ENCODE data around the gene RIMBP2.
"Not testable (repeated sequence)": the region's sequence is repeated elsewhere in the genome, so short reads cannot be mapped to it uniquely, and the experiment has no call there.

Gene RIMBP2

DNA sequence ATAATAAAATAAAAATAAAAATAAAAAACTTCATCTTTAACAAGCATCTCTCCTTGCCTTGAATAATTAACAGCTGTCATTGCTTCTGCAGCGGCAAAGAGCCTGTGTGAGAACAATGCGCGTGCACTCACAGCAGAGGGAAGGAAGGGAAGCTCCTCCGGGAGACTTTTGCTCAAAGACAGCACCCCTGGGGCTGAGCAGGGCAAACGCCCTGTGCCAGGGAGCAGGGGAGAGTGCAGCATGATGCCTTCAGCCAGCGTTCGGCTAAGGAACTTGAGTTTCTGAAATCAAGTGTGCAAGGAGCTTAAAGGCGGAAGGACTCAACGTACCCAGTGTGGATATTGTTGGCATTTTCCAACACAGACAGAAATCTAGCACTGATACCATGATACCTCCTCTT, 120.5 kb downstream of the RIMBP2 start:
- no peak for DNase-seq (ENCODE audit: low read depth)

- no peak for DNase-seq (ENCODE audit: low read depth)
Measured at GRCh38 chr12:130593056-130593455, 123.0 kb downstream of the RIMBP2 start.

GRCh38 chr12:130592641-130593040, 123.5 kb downstream of the RIMBP2 start:
- no peak for DNase-seq (ENCODE audit: low read depth)

DNA sequence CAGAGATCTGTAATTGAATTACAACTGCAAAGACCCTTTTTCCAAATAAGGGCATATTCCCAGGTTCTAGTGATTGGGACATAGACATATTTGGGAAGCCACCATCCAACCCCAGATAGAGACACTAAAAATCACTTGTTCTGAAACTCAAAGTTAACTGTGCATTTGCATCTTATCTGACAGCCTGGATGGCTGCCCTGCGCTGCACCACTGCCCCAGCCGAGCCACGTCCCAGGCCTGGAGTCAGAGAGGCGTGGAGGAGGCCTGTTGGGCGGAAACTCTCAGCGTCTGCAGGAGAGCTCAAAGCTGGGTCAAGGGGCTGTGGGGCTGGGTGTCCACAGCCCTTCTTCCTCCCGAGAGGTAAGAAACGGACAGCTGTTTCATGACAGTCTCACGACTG, 124.4 kb downstream of the RIMBP2 start:
- no peak for DNase-seq (ENCODE audit: low read depth)

DNA sequence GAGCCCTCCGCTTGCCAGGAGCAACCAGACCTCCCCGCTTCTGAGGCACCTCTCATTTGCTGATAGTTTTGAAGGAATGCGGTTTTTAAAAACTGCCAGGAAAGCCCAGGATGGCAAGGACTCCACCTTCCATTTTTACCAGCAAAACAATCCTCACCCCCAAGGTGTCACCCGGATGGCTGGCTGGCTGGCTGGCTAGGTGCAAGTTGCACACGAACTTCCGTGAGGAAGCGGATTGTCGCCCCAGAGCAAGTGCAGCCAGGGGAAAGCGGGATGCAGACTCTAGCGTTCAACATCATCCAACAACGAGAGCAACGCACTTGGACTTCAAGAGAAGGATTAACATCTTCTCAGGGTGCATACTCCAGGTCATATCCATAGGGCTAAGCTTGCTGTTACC, 125.4 kb downstream of the RIMBP2 start:
- no peak for DNase-seq (ENCODE audit: low read depth)

GRCh38 chr12:130589540-130590317, 126.4 kb downstream of the RIMBP2 start:
- DNase-seq (ENCODE audit: low read depth): no peak

GRCh38 chr12:130588696-130589539, 127.2 kb downstream of the RIMBP2 start:
- no peak for DNase-seq (ENCODE audit: low read depth)

DNA sequence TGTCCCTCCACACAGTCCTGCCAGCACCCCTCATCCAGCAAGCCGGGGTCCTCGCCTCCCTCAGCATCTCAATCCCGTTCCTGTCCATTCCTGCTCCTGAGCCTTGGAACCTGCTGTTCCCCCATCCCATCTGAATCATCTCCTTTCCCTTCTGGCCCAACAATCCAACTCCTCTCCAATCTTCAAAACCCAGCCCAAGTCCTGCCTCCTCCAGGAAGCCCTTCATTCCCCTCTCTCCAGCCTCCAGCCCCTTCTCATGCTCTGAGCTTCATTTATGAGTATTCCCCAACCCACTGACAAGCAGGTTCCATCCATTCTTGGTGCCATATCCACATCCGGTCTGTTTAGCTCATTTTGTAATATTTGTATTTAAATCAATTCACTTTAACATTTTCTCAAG, 128.1 kb downstream of the RIMBP2 start:
- DNase-seq (ENCODE audit: low read depth): no peak

DNA sequence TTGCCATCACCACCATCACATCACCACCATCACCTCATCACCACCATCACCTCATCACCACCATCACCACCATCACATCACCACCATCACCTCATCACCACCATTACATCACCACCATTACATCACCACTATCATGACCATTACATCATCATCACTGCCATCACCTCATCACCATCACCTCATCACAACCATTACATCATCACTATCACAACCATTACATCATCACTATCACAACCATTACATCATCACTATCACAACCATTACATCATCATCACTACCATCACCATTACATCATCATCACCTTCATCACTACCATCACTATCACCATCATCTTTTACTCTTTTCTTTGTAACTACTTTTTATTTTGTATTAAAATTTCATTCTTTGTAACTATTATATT, 131.6 kb downstream of the RIMBP2 start:
- DNase-seq (ENCODE audit: low read depth): not testable (repeated sequence)

DNA sequence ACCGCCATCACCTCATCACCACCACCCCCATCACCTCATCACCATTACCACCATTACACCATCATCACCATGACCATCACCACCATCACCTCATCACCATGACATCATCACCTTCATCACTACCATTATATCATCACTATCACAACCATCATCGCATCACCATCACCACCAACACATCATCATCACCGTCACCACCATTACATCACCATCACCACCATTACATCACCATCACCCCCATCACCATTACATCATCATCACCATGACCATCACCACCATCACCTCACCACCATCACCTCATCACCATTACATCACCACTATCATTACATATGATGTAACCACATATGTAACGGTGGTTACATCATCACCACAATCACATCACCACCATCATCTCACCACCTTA, 132.3 kb downstream of the RIMBP2 start:
- DNase-seq (ENCODE audit: low read depth): no peak

DNA sequence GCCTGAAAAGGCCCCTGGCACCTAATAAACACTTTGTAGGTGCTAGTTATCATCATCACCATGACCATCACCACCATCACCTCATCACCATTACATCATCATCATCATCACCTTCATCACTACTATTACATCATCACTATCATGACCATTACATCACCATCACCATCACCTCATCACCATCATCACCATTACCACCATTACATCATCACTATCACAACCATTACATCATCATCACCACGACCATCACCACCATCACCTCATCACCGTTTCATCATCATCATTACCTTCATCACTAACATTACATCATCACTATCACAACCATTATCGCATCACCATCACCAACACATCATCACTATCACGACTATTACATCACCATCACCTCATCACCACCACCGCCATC, 132.8 kb downstream of the RIMBP2 start:
- DNase-seq (ENCODE audit: low read depth): no peak

DNA sequence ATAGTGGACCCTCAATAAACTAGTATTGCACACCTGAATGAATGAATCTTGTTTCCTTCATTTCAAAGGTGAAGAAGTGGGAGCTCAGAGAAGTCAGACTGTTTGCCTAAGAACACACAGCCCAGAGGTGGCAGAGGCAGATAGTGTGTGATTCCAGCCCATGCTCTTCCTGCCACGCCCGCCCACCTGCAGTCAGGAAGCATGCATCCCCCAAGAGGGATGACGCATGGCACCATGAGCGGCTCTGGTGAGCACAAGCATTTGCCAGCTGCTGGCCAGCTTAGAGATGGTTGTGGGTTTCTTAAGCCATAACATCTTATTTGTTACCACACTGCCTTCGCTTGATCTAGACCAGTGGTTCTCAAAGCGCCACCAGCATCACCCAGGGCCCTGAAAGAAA, 133.8 kb downstream of the RIMBP2 start:
- no peak for DNase-seq (ENCODE audit: low read depth)

DNA sequence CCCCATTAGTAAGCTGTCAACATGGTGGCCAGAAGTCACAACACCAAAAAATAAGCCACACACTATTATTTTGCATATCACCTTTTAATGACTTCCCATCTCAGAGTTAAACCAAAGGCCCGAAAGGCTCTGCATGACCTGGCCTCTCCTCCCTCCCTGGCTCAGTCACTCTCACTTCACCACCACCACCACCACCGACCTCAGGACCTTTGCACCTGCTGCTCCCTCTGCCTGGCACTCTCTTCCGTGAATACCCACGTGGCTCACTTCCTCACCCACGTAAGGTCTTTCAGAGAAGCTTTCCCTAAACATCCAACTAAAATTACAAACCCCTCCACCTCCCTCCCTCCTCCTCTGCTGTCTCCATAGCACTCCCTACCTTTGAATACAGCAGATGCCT, 134.3 kb downstream of the RIMBP2 start:
- no peak for DNase-seq (ENCODE audit: low read depth)

GRCh38 chr12:130579231-130579630, 136.9 kb downstream of the RIMBP2 start:
- DNase-seq (ENCODE audit: low read depth): no peak

DNA sequence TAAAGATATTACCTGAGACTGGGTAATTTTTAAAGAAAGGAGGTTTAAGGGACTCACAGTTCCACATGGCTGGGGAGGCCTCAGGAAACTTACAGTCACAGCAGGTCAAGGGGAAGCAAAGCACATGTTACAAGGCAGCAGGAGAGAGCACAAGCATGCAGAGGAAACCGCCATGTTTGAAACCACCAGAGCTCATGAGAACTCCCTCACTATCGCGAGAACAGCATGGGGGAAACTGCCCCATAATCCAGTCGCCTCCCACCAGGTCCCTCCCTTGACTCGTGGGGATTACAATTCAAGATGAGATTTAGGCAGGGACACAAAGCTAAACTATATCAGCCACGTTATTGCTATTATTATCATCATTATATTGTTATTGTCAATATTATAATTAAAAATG, 138.7 kb downstream of the RIMBP2 start:
- no peak for DNase-seq (ENCODE audit: low read depth)

- no peak for DNase-seq (ENCODE audit: low read depth)
Measured at GRCh38 chr12:130576371-130576816, 139.7 kb downstream of the RIMBP2 start.

- DNase-seq (ENCODE audit: low read depth): no peak
Measured at GRCh38 chr12:130574402-130574801, 141.7 kb downstream of the RIMBP2 start.

DNA sequence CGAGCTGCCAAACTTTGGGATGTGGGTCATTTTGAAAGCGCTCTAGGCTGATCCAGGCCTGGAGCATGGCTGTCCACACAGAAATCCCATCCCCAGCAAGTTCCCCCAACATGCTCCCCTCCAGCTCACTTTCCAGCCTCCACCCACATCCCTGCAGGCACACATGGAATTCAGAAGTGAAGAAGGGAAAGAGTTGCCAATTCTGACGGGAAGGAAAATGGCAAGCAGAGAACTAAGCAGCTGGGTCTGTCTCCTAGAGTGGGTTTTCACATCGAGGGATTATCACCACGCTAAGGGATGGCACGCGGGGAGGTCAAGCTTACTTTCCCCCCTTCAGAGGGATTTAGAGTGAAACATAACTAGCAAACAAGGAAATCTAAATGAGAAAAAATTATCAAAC, 142.3 kb downstream of the RIMBP2 start:
- DNase-seq (ENCODE audit: low read depth): no peak

GRCh38 chr12:130573235-130573634, 142.9 kb downstream of the RIMBP2 start:
- no peak for DNase-seq (ENCODE audit: low read depth)

- no peak for DNase-seq (ENCODE audit: low read depth)
Measured at GRCh38 chr12:130572553-130572952, 143.5 kb downstream of the RIMBP2 start.

DNA sequence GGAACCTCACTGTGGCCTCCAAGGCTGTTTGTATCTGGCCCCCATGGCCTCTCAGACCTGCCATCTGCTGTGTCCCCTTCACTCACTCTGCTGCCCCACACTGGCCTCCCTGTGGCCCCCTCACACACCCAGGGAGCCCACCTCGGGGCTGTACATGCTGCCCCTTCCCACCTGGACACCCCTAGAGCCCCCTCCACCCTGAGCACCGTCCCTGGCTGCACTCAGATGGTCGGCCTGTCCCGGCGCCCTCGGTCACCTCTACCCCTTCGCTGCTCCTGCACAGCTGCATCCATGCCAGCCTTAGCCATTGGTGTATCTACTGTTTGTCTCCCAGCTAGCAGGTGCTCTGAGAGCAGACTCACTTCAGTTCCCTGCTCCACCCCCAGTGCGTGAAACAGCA, 144.4 kb downstream of the RIMBP2 start:
- no peak for DNase-seq (ENCODE audit: low read depth)

GRCh38 chr12:130571089-130571488, 145.0 kb downstream of the RIMBP2 start:
- DNase-seq (ENCODE audit: low read depth): no peak

DNA sequence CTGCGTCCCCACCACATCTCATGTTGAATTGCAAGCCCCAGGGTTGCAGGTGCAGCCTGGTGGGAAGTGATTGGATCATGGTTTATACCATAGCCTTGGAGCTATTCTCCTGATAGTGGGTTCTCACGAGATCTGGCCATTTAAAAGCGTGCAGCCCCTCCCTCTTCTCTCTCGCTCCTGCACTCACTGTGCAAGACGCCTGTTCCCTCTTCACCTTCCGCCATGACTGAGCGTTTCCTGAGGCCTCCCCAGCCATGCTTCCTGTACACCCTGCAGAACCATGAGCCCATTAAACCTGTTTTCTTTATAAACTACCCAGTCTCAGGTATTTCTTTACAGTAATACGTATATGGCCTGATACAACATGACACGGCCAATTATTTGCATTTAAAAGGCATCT, 146.6 kb downstream of the RIMBP2 start:
- DNase-seq (ENCODE audit: low read depth): no peak
